Natural killer cell (primary cell): ENCODE measurements around the gene LRRC61. TPM values are rescaled to one million over a fixed set of nuclear protein-coding genes. Genes with fewer than 3 reads are reported as not detected.

Experiments
- ATAC-seq, 3 donors: fragments of 150-1000 bp in 2 of 3; fragments of 200-7000 bp in 1 of 3; cut with Tn5 transposase; 1 replicate in 1 of 3; 2 replicates in 2 of 3; pipeline ENCODE4 v1.10.0; 2021; ENCODE audit warnings: mild to moderate bottlenecking in 2 of 3, moderate library complexity in 2 of 3
- DNase-seq, 2 donors: peaks; one replicate each; pipeline versions ENCODE4 v3.0.0 to v3.0.0-alpha.2; 2013 to 2021; ENCODE audit warnings: mixed read lengths in 1 of 2
- H3K27ac ChIP-seq: one replicate; pipeline ENCODE4 v1.5.1; 2013; ENCODE audit warnings: mild to moderate bottlenecking, low read length
- H3K27me3 ChIP-seq: one replicate; pipeline ENCODE4 v1.6.1; 2013; ENCODE audit warnings: low read length; ENCODE audit not compliant: control insufficient read depth, insufficient read depth
- H3K36me3 ChIP-seq: one replicate; pipeline ENCODE4 v1.6.1; 2013; ENCODE audit warnings: low read length; ENCODE audit not compliant: control insufficient read depth, insufficient read depth
- H3K4me1 ChIP-seq: one replicate; pipeline ENCODE4 v1.6.1; 2013; ENCODE audit warnings: low read length; ENCODE audit not compliant: control insufficient read depth, insufficient read depth
- H3K4me3 ChIP-seq: one replicate; pipeline ENCODE4 v1.5.1; 2013; ENCODE audit warnings: low read length
- H3K9me3 ChIP-seq: one replicate; pipeline ENCODE4 v1.6.1; 2013; ENCODE audit warnings: low read length; ENCODE audit not compliant: control insufficient read depth, insufficient read depth
- H3K27ac Mint-ChIP-seq, 2 donors: one replicate each; pipeline ENCODE4 v1.8.0; 2022; ENCODE audit warnings: mild to moderate bottlenecking in 2 of 2, mixed read lengths in 2 of 2, moderate library complexity in 1 of 2
- H3K27me3 Mint-ChIP-seq, 2 donors: one replicate each; pipeline ENCODE4 v1.8.0; 2022; ENCODE audit warnings: low read depth in 2 of 2, mixed read lengths in 2 of 2
- H3K36me3 Mint-ChIP-seq: one replicate; pipeline ENCODE4 v1.8.0; 2022; ENCODE audit warnings: mixed read lengths
- H3K4me1 Mint-ChIP-seq, 2 donors: one replicate each; pipeline ENCODE4 v1.8.0; 2022; ENCODE audit warnings: mixed read lengths in 2 of 2
- H3K4me3 Mint-ChIP-seq: one replicate; pipeline ENCODE4 v1.8.0; 2022; ENCODE audit warnings: mild to moderate bottlenecking, moderate library complexity, mixed read lengths
- H3K9me3 Mint-ChIP-seq, 2 donors: one replicate each; pipeline ENCODE4 v1.8.0; 2022; ENCODE audit warnings: mixed read lengths in 2 of 2
- WGBS: methylation state at CpG from one replicate; pipeline ENCODE4 v1.1.7; 2013; ENCODE audit warnings: missing lambda C conversion rate; ENCODE audit not compliant: insufficient coverage; 5-methylcytosine and 5-hydroxymethylcytosine counted together
- intact Hi-C: fragments of 100-400 bp; cut with micrococcal nuclease; formaldehyde crosslinking; loops from one replicate; pipeline ENCODE4 v1.14.2; 2022
- total RNA-seq, 4 donors: library from RNA; stranded (reverse); fragments of 120-200 nt in 1 of 4; gene quantifications; one replicate each; pipeline versions ENCODE4 v1.2.3 to v1.2.4, GENCODE V29; 2013 to 2022
- TF ChIP-seq, protein P1 (sequence below): fragments of 200-600 bp; IDR thresholded peaks from one replicate; pipeline ENCODE4 v1.8.0; 2022; ENCODE audit warnings: antibody characterized with exemption

The LRRC61 gene
- total RNA-seq, 3 donors from 2014 or later (not counting 1 experiment from before 2014, with no cell fraction given) = 7.3 to 16.7 (median 13.7) TPM

DNA sequence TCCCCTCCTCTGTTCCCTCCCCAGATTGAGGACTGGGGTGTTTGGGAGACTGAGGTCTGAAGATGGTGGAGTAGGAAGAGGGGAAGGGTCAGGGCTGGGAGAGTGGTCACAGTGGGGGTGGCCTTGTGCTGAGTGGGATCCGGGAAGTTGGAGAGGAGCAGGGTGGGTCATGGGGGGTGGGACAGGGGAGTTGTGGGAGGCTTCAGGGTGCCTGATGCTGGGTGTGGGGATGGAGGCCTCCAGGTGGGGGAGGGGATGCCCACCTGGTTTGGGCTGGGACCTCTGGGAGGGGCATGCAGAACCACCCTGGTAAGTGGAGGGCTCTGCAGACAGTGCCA lies 58.6 kb downstream of the LRRC61 start:
- H3K9me3 Mint-ChIP-seq = no peaks in the 10 kb centered on the region
- Histone ChIP-seq H3K4me3 (no peak overlapping the region), H3K27ac (no peak overlapping the region), H3K9me3 (no peaks in the 10 kb centered on the region), H3K36me3 (no peaks in the 10 kb centered on the region), H3K27me3 (no peaks in the 10 kb centered on the region), H3K4me1 (peaks cover 28% of the 10 kb centered on the region)
- 100% methylated on average over 1 of the region's 1 CpG for WGBS
- no peak overlapping the region for H3K4me3 Mint-ChIP-seq
- ATAC-seq = no peak
- intact Hi-C loops = no loop called here
- TF ChIP-seq, protein P1, sequence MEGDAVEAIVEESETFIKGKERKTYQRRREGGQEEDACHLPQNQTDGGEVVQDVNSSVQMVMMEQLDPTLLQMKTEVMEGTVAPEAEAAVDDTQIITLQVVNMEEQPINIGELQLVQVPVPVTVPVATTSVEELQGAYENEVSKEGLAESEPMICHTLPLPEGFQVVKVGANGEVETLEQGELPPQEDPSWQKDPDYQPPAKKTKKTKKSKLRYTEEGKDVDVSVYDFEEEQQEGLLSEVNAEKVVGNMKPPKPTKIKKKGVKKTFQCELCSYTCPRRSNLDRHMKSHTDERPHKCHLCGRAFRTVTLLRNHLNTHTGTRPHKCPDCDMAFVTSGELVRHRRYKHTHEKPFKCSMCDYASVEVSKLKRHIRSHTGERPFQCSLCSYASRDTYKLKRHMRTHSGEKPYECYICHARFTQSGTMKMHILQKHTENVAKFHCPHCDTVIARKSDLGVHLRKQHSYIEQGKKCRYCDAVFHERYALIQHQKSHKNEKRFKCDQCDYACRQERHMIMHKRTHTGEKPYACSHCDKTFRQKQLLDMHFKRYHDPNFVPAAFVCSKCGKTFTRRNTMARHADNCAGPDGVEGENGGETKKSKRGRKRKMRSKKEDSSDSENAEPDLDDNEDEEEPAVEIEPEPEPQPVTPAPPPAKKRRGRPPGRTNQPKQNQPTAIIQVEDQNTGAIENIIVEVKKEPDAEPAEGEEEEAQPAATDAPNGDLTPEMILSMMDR = no peak
- no peak overlapping the region for H3K27ac Mint-ChIP-seq
- H3K4me1 Mint-ChIP-seq = peaks cover 31% of the 10 kb centered on the region in 2 donors
- no peaks in the 10 kb centered on the region for H3K36me3 Mint-ChIP-seq
- no peaks in the 10 kb centered on the region for H3K27me3 Mint-ChIP-seq
- no peak for DNase-seq

DNA sequence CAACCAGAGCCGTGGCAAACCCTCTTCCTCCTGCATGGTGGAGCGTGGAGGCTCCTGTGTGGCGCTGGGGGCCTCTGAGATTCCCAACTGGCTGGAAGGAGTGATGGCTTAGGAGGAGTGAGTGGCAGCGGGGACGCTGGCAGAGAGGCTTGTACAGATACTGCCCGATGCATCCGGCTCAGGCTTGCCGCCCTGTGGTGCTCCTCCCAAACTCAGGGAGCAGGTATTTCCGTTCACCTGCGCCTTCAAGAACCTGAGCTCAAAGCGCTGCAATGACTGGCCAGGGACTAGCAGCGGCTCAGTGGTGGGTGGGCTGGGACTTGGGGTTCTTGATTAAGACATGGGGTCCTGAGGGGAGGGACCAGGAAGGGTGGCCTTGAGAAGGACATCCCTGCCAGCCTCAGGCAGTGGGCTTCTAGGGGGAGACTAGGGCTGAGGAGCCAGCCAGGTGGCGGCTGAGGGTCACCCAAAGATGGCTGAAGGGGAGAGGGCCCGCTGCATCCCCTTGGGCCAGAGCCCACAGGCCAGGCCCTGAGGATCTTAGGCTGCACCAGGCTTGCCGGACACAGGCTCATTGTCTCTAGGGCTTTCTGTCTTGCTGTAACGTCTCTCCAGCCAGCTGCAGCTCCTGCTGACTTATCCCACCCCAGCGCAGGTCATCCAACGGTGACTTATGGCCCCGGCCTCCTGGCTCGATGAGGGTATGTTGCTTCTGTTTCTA lies 59.1 kb downstream of the LRRC61 start:
- no peaks in the 10 kb centered on the region for H3K9me3 Mint-ChIP-seq
- intact Hi-C loops = no loop called here
- H3K9me3 ChIP-seq = no peaks in the 10 kb centered on the region
- no peaks in the 10 kb centered on the region for H3K27me3 Mint-ChIP-seq
- 93% methylated on average over 20 of the region's 20 CpGs for WGBS
- H3K27ac ChIP-seq = no peak overlapping the region
- TF ChIP-seq, protein P1 = no peak
- peaks cover 31% of the 10 kb centered on the region in 2 donors for H3K4me1 Mint-ChIP-seq
- peaks cover 28% of the 10 kb centered on the region for H3K4me1 ChIP-seq
- H3K4me3 ChIP-seq = no peak overlapping the region
- no peaks in the 10 kb centered on the region for H3K27me3 ChIP-seq
- DNase-seq (no peak), ATAC-seq (no peak)
- H3K36me3 Mint-ChIP-seq = no peaks in the 10 kb centered on the region
- H3K36me3 ChIP-seq = no peaks in the 10 kb centered on the region
- no peak overlapping the region for H3K27ac Mint-ChIP-seq
- H3K4me3 Mint-ChIP-seq = no peak overlapping the region

DNA sequence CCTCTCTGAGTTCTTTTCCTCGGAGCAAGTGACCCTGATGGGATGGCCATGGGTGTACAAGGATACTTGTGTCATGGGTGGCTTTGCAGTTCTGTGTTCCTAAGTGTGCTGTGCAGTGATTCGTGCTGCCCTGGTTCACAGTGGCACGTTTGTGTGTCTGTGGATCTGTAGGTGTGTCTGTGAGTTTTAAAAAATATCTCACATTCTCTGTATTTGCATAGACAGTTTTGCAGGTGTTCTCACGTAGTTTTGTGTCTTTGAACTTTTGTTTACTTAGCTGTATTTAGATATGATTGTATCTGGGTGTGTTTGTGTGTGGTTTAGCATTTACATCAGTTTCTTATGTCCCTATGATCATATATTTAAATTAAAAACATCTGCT lies 59.7 kb downstream of the LRRC61 start:
- no peaks in the 10 kb centered on the region for H3K9me3 Mint-ChIP-seq
- 75% methylated on average over 4 of the region's 4 CpGs for WGBS
- DNase-seq (no peak), ATAC-seq (no peak)
- no peaks in the 10 kb centered on the region for H3K9me3 ChIP-seq
- no peak overlapping the region for H3K4me3 ChIP-seq
- H3K36me3 Mint-ChIP-seq = no peaks in the 10 kb centered on the region
- intact Hi-C loops = no loop called here
- no peaks in the 10 kb centered on the region for H3K36me3 ChIP-seq
- no peak overlapping the region for H3K27ac Mint-ChIP-seq
- H3K27me3 Mint-ChIP-seq = no peaks in the 10 kb centered on the region
- no peak overlapping the region for H3K27ac ChIP-seq
- TF ChIP-seq, protein P1 = no peak
- H3K27me3 ChIP-seq = no peaks in the 10 kb centered on the region
- H3K4me1 Mint-ChIP-seq = peaks cover 26% of the 10 kb centered on the region in 2 donors
- H3K4me1 ChIP-seq = peaks cover 23% of the 10 kb centered on the region
- H3K4me3 Mint-ChIP-seq = no peak overlapping the region
